ENCODE measurements around the gene NES.

GRCh38 chr1:156669794-156670193, 7.4 kb downstream of the NES start:
- no peak for TF ChIP-seq POLR2A (IDR thresholded peaks at IDR 0.05; ENCODE audit: low read depth, low read length)
- no peak for TF ChIP-seq SPI1 (IDR thresholded peaks at IDR 0.05; ENCODE audit: low read depth, low read length)
- no peak for TF ChIP-seq TAF1 (IDR thresholded peaks at IDR 0.05; ENCODE audit: low read depth, low read length)
- TF ChIP-seq POLR2AphosphoS5 (IDR thresholded peaks at IDR 0.05; ENCODE audit: low read depth, low read length) = no peak
- TF ChIP-seq PAX5 (IDR thresholded peaks at IDR 0.05; ENCODE audit: insufficient read depth, low read length, severe bottlenecking) = no peak

Measured in GM12891 (cell line).